EH (cell line): Measurements from ENCODE around the gene ARHGAP6.
A peak's percentile ranks its signal among the peaks of the same experiment; 100 is the strongest.

ENCODE experiments used
- DNase-seq: peaks from one replicate; pipeline ENCODE4 v3.0.0-alpha.2; 2015; ENCODE audit warnings: low read depth

The ARHGAP6 gene

GRCh38 chrX:11351375-11352295, 314.1 kb downstream of the ARHGAP6 start:
- DNase-seq, result peak; percentile 95

DNA sequence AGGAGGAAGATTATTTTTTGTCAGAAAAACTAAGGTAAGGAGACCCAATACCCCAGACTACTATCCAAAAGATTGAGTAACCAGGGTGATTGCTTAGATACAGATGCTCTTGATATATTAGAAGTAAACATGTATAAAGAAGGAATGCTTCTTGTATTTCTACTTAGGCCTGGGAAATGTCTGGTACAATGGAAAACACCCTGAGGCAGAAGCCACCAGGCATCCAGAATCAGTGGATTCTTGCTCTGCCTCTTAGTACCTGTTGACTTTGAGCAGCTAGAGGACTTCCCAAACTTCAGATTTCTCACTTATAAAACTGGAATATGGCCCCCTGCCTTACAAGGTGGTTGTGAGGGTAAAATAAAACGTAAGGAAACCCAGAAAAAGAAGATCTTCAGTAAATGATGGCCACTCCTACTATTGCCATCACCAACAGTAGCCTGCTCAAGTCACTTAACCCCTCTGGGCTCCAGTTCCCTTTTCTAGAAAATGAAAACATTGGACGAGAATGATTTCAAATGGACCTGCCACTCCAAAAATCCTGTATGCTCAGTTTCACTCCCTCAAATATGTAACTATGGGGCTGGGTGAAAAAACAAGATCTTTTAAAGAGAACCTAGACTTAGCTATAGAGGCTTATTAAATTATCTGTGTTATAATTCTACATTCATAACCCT, 315.9 kb downstream of the ARHGAP6 start:
- peak; percentile 11 for DNase-seq

- DNase-seq, result no peak
Observed at GRCh38 chrX:11349020-11349419, 316.7 kb downstream of the ARHGAP6 start.

DNA sequence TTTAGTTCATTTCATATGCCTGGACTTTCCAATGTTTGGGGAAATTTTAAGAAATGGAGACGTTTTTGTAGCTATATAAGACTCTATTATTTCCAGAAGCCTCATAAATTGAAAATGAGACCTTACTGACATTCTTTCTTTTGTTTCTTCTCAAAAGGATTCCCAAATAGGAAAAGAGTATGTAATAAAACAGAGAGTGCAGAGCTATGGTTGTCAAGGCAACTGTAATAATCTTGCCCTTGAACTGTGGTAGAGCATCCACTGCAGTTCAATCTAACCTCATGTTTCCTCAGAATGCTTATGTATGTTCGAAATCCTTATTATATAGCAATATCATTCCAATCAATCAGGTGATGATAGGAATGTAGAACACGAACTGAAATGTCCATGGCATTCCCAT, 318.4 kb downstream of the ARHGAP6 start:
- DNase-seq, result no peak

GRCh38 chrX:11346121-11346682, 319.5 kb downstream of the ARHGAP6 start:
- DNase-seq, result no peak

- DNase-seq, result no peak
Observed at GRCh38 chrX:11342673-11343072, 323.0 kb downstream of the ARHGAP6 start.

GRCh38 chrX:11341274-11342201, 324.2 kb downstream of the ARHGAP6 start:
- peak; percentile 84 for DNase-seq

GRCh38 chrX:11337292-11338009, 328.3 kb downstream of the ARHGAP6 start:
- DNase-seq, result no peak

DNA sequence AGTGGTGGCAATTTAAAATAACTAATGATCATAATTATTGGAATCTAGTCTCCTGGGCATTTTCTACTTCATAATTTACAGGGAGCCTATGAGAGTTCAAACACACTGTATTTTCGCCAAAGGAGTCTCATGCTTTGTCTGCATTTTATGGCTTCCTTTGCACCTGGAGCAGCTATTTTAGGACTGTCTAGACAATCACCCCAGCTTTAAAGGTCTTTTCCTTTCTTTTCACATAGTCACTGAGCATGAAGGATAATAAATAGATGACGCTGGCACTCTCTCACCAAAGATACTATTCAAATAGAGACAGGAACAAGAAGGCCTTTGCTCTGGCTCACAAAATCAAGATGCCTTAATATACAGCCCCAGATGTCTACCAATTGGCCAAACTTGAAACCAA, 329.5 kb downstream of the ARHGAP6 start:
- no peak for DNase-seq

DNA sequence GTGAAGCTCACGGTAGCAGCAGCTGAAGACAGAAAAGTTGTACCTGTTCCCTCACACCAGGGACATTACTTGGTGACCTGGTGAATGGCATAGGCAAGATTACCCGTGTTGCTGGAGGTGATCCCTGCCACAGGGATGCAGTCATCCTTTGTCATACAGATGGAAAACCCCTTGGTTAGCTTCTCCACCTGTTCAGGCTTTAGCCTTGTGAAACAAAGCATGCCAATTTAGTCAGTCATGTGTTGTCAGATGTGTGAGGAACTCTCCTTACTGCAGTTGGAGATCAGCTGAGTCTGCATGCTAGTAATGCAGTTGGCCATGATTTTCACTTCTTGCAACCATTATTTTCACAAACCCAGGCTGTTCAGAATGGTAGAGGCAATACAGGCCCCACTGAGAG, 331.6 kb downstream of the ARHGAP6 start:
- no peak for DNase-seq

DNA sequence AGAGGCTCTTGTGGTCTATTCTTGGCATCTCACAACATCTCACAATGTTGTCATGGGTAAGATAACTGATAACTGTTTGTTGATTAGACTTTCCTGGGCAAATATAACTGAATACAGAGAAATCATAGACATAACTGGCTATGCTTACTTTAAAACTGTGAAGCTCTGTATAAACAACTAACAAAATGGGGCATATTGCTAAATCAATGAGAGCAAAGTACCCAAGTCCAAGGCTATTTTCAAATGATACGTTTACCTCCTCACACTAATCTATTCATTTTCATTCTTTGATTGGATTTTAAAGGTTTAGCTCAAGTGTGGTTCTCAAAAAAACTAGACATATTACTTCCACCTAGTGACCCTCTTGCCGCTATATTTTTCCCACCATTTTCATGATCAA, 333.9 kb downstream of the ARHGAP6 start:
- no peak for DNase-seq

DNA sequence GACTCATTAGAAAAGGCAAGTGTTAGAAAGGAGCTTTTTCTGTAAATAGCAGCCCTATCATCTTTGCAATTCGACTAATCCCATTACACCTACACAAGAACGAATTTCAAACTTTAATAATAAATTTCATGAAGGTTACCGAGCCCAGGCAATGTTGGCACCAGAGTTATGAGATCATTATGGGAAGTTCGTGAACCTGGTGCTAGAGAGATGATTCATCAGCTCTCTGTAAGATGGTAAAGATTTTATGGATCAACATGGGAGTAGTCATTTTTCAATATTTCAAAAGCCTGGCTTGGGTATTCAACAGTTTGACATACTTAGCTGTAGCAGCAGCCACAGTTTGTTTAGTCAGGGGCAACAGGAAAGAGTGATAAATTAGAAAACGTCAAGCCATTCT, 336.7 kb downstream of the ARHGAP6 start:
- DNase-seq, result peak; percentile 3

DNA sequence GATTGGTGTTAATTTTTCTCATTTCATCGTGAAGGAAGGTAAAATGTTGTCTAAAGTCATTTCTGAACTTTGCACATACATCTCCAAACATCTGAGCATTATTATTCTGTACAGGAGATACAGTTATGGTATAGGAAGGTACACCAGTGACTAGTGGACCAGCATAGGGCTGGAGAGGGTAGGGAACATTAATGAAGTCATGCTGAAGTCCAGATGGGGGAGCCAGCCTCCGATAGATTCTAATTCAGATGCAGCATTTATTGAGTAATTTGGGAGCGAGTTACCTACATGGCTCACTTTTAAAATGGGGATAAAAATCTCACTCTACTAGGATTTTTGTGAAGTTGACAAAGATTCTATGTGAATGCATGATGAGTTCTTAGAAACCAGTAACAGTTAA, 337.6 kb downstream of the ARHGAP6 start:
- no peak for DNase-seq

DNA sequence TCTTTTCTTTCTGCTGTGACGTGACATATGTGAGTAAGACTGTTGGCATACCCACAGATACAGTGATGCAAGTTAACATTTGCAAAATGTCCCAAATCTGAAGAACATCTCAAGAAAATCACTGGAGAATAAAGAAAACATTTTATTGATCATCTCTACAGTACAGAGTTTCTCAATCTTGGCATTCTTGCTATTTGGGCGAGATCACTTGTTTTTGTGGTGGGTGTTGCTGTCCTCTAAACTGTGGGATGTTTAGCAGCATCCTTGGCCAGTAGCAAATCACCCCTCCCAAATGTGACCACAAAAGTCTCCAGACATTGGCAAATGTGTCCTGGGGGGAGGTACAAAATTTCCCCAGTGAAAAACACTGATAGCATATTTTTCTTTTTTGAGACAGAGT, 343.7 kb downstream of the ARHGAP6 start:
- DNase-seq, result no peak

DNA sequence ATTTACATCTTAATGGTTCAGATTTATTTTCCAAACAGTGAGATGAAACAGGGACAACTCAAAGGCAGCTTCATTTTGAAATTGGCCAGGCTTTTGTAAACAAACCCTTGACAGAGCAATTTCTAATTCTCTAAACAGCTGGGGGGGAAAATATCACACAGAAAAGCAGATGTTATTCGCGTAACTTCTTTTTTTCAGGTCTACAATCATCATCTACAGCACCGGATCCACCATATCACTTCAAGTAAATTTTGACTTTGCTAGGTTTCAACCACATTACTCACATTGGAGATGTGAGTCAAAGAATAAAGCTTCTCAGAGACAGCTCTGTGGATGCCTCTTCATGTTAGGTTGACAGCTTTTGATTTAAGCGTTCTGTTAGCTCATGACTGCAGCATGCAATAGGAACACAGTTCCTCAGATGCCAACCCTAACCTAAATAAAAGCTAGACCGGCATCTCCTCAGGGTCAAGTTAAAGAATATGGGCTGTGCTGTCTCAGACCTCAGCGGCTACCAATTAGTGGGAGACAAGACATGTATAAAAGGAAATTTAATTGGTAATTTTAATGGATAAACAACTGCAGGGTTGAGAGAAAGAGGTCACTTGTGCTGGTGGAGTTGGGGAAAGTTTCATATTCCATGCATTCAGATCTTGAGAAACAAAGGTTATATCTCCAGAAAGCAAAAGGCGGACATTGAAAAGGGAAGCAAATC, 345.8 kb downstream of the ARHGAP6 start:
- peak; percentile 1 for DNase-seq

GRCh38 chrX:11311706-11312105, 354.0 kb downstream of the ARHGAP6 start:
- no peak for DNase-seq

DNA sequence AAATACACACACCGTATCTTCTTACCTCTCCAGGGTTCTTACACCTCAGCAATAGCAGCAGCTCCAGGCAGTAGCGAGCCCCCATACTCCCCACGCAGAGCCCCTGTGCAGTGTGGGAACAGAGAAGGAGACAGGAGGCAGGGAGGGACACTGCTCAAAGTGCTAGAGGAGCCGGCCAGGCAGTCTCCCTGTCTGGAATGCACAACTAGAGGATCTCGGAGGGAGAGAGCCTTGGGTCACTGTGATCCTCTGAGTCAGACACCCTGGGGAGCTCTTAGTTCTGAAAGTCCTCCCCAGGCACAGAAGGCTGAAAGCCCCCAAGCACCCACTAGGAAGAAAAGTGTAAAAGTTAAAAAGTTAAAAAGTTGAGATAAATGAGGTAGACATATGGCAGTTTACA, 356.5 kb downstream of the ARHGAP6 start:
- DNase-seq, result peak; percentile 50

DNA sequence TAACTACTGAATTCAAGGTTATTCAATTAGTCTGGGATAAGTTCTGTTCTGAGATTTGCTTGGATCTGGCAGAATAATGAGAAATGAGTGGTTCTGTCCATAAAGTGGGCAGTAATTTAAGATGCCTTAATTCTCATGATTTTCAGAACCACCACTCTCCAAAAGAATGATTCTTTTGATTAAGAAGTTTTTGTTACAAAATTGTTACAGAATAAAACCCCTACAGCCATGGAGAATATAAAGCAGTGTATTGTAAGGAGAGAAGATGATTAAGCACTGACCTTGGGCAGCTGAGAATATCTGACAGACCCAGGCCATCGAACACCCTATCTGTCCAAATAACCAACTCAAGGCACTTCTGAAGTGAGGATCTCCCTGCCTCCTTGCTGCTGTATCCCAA, 360.1 kb downstream of the ARHGAP6 start:
- no peak for DNase-seq

DNA sequence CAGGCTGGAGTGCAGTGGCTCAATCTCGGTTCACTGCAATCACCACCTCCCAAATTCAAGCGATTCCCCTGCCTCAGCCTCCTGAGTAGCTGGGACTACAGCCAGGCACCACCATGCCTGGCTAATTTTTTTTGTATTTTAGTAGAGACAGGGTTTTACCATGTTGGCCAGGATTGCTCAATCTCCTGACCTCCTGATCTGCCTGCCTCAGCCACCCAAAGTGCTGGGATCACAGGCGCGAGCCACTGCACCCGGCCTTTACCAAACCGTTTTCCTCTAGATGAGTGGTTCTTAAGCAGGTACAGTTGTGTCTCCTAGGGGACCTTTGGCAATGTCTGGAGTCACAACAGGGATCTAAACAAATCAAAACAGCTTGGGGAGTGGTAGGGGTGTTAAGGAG, 360.9 kb downstream of the ARHGAP6 start:
- no peak for DNase-seq

DNA sequence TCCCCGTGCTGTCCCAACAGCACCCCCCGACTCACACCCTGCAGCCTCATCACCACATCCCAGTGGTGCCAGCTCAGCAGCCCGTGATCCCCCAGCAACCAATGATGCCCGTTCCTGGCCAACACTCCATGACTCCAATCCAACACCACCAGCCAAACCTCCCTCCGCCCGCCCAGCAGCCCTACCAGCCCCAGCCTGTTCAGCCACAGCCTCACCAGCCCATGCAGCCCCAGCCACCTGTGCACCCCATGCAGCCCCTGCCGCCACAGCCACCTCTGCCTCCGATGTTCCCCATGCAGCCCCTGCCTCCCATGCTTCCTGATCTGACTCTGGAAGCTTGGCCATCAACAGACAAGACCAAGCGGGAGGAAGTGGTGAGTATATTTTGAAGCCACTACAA, 367.1 kb downstream of the ARHGAP6 start:
- DNase-seq, result no peak

GRCh38 chrX:11296051-11296450, 369.7 kb downstream of the ARHGAP6 start:
- DNase-seq, result no peak
